ENCODE data around the gene UQCC2.

- no peak for TF ChIP-seq CTCF (IDR thresholded peaks at IDR 0.05)
- TF ChIP-seq EZH2 (IDR thresholded peaks at IDR 0.05; ENCODE audit: borderline replicate concordance, insufficient read depth, low read depth, low read length, poor library complexity, severe bottlenecking): no peak
Observed at GRCh38 chr6:33661106-33661838, 50.2 kb downstream of the UQCC2 start.

Data from B cell (primary cell).